Thymus (tissue), 11 donors: Measurements from ENCODE around the gene UBR4. TPM values are rescaled to one million over a fixed set of nuclear protein-coding genes. Genes with fewer than 3 reads are reported as not detected.

Experiments
- DNase-seq, 9 donors: peaks; one replicate each; pipeline ENCODE4 v3.0.0-alpha.2; 2013; ENCODE audit warnings: low spot score in 9 of 9, low read depth in 6 of 9, missing footprints in 1 of 9
- H3K27ac ChIP-seq, 2 donors: one replicate each; pipeline ENCODE4 v1.5.1; 2013; ENCODE audit warnings: control low read depth in 1 of 2, low read depth in 1 of 2, low read length in 1 of 2, mild to moderate bottlenecking in 1 of 2, moderate library complexity in 1 of 2
- H3K27me3 ChIP-seq, 2 donors: one replicate each; pipeline ENCODE4 v1.5.1; 2013; ENCODE audit warnings: low read length in 1 of 2; ENCODE audit not compliant: control insufficient read depth in 2 of 2, insufficient read depth in 1 of 2
- H3K36me3 ChIP-seq, 2 donors: one replicate each; pipeline ENCODE4 v1.5.1; 2013; ENCODE audit warnings: low read length in 1 of 2, mild to moderate bottlenecking in 1 of 2, moderate library complexity in 1 of 2; ENCODE audit not compliant: control insufficient read depth in 2 of 2, insufficient read depth in 2 of 2
- H3K4me1 ChIP-seq, 2 donors: one replicate each; pipeline ENCODE4 v1.5.1; 2013; ENCODE audit warnings: low read length in 2 of 2; ENCODE audit not compliant: control insufficient read depth in 2 of 2, insufficient read depth in 2 of 2
- H3K4me3 ChIP-seq, 2 donors: one replicate each; pipeline ENCODE4 v1.5.1; 2013; ENCODE audit warnings: low read length in 2 of 2, control low read depth in 1 of 2, mild to moderate bottlenecking in 1 of 2
- H3K9me3 ChIP-seq, 2 donors: one replicate each; pipeline ENCODE4 v1.5.1; 2013; ENCODE audit warnings: low read length in 1 of 2, mild to moderate bottlenecking in 1 of 2; ENCODE audit not compliant: control insufficient read depth in 2 of 2, insufficient read depth in 1 of 2
- WGBS: extraction: QIAGEN DNeasy Blood & Tissue Kit; methylation state at CpG from one replicate; pipeline ENCODE4 v1.1.7; 2013; 5-methylcytosine and 5-hydroxymethylcytosine counted together
- polyA plus RNA-seq: library from polyadenylated mRNA; stranded (reverse); fragments of 200-250 nt; gene quantifications from one replicate; pipeline ENCODE4 v1.2.3, GENCODE V29; 2013
- total RNA-seq: library from RNA; stranded (reverse); fragments of 120-200 nt; gene quantifications from one replicate; pipeline ENCODE4 v1.2.4, GENCODE V29; 2013
- donor health status: healthy.

UBR4 gene
- total and polyA plus RNA-seq, 2 donors: 38.3 to 165 TPM

GRCh38 chr1:19112891-19113696, 97.0 kb downstream of the UBR4 start:
- Histone ChIP-seq H3K27ac (no peak overlapping the region), H3K9me3 (no peaks in the 10 kb centered on the region), H3K4me1 (peaks cover 0 to 4% of the 10 kb centered on the region in 2 donors), H3K27me3 (no peaks in the 10 kb centered on the region), H3K4me3 (no peak overlapping the region), H3K36me3 (peaks cover 95 to 96% of the 10 kb centered on the region in 2 donors)
- WGBS: 97% methylated on average over 7 of the region's 7 CpGs
- DNase-seq: no peak

DNA sequence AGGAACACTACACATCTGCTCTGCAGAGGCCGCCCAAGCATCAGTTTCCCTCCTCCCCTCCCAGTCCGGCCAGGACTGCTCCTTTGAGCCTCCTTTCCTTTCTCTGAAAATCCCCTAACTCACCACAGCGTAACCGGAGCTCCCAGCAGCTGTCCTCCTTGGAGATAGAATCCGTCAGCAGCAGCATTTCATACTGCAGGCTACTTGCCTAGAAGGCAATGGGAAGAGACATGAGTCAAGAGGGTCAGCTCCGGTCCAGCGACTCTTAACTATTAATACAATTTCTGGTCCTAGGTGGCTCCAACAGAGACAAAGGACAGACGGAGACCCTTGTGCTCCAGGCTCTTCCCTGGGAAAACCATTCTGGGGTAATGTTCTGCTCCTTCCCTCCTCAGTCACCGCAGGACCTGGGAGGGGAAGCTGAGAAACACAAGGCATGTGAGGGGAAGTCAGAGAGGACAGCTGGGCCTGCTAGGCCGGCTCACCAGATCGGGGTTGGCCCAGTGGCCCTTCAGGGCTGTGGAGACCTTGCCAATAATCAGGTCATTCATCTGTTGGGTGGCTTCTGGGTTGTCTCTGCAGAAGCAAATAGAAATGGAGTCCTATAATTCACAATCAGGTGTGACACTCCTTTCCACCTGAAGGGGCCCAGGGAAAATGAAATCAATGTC, 99.7 kb downstream of the UBR4 start:
- H3K4me3 ChIP-seq: no peak overlapping the region
- H3K36me3 ChIP-seq: peaks cover 91 to 92% of the 10 kb centered on the region in 2 donors
- no peaks in the 10 kb centered on the region for H3K27me3 ChIP-seq
- DNase-seq: peak in 1 of 9 donors; percentile 15
- WGBS: 95% methylated on average over 11 of the region's 11 CpGs
- peak overlapping the region in 1 of 2 donors; percentile 30 for H3K27ac ChIP-seq
- H3K9me3 ChIP-seq: no peaks in the 10 kb centered on the region
- H3K4me1 ChIP-seq: peaks cover 0 to 4% of the 10 kb centered on the region in 2 donors

GRCh38 chr1:19109545-19109944, 100.5 kb downstream of the UBR4 start:
- Histone ChIP-seq H3K4me1 (peaks cover 0 to 4% of the 10 kb centered on the region in 2 donors), H3K27me3 (no peaks in the 10 kb centered on the region), H3K9me3 (no peaks in the 10 kb centered on the region), H3K27ac (no peak overlapping the region), H3K4me3 (no peak overlapping the region), H3K36me3 (peaks cover 91 to 92% of the 10 kb centered on the region in 2 donors)
- 98% methylated on average over 3 of the region's 3 CpGs for WGBS
- DNase-seq: no peak

- H3K27ac ChIP-seq: no peak overlapping the region
- no peaks in the 10 kb centered on the region for H3K4me1 ChIP-seq
- H3K9me3 ChIP-seq: no peaks in the 10 kb centered on the region
- no peak for DNase-seq
- peaks cover 88 to 95% of the 10 kb centered on the region in 2 donors for H3K36me3 ChIP-seq
- 98% methylated on average over 8 of the region's 8 CpGs for WGBS
- no peaks in the 10 kb centered on the region for H3K27me3 ChIP-seq
- no peak overlapping the region for H3K4me3 ChIP-seq
These were observed 108.8 kb downstream of the UBR4 start for GRCh38 chr1:19101244-19101643.

- 98% methylated on average over 5 of the region's 5 CpGs for WGBS
- Histone ChIP-seq H3K36me3 (peaks cover 89 to 95% of the 10 kb centered on the region in 2 donors), H3K27me3 (no peaks in the 10 kb centered on the region), H3K27ac (no peak overlapping the region), H3K4me1 (no peaks in the 10 kb centered on the region), H3K9me3 (no peaks in the 10 kb centered on the region), H3K4me3 (no peak overlapping the region)
- DNase-seq: no peak
These were observed 110.0 kb downstream of the UBR4 start for GRCh38 chr1:19100028-19100427.

DNA sequence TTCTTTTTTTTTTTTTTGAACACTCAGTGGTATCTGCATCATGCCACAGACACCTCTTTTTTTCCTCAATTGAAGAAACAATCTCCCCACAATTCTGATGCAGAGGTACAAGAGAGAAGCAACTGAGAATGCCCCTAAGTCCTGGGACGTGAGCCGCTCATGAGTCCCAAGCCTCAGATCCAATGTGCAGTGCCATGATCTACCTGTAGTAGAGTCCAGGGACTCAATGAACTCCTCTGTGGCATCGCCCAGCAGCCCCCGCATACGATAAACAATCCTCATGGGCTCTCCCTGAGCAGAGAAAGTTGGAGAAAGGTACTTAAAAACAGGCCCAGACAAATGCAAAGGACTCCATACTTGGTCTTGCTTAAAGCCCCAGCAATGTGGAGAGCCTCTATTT, 113.1 kb downstream of the UBR4 start:
- Histone ChIP-seq H3K9me3 (no peaks in the 10 kb centered on the region), H3K4me3 (no peak overlapping the region), H3K27me3 (no peaks in the 10 kb centered on the region), H3K36me3 (peaks cover 89 to 98% of the 10 kb centered on the region in 2 donors), H3K27ac (no peak overlapping the region), H3K4me1 (no peaks in the 10 kb centered on the region)
- no peak for DNase-seq
- WGBS: over 99% methylated on average over 5 of the region's 5 CpGs

DNA sequence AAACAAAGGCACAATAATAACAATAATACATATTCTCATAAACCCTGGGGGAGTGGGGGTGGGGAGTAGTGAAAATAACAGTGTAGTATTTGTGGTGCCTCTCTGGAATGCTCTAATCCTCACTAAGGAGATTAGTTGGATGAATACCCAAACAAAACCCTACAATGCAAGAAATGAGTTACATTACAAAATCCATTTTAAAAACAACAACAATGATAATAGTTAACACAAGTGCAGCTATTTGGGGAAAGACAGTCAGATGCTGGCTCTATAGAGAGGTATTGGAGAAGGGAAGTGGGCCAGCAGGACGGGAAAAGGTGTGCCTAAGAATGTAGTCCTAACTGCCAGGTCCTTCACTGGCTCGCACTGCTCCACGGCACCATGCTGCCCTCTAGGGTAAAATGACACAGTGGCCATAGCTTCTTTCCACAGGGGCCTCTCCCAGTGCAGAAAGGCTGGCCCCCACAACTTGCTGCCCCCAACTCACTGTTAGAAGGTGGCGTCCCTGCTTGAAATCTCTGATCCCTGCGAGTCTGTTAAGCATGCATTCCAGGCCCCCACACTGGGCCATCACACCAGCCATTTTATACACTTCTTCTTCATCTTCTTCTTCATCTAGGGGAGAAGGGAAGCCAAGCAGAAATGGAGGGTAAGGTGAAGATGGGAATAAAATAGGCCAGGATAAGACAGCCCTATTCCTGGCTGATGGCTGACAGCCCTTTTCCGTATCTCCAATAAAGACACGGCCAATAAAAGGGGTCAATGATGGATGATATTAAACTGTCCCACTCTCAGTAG, 113.8 kb downstream of the UBR4 start:
- WGBS: 93% methylated on average over 7 of the region's 7 CpGs
- Histone ChIP-seq H3K36me3 (peaks cover 89 to 98% of the 10 kb centered on the region in 2 donors), H3K9me3 (no peaks in the 10 kb centered on the region), H3K27me3 (no peaks in the 10 kb centered on the region), H3K4me1 (no peaks in the 10 kb centered on the region), H3K27ac (no peak overlapping the region), H3K4me3 (no peak overlapping the region)
- DNase-seq: peak in 2 of 9 donors; percentile 9 to 24

- no peak for DNase-seq
- WGBS: 92% methylated on average over 8 of the region's 8 CpGs
- H3K4me3 ChIP-seq: no peak overlapping the region
- H3K4me1 ChIP-seq: no peaks in the 10 kb centered on the region
- H3K27ac ChIP-seq: no peak overlapping the region
- H3K27me3 ChIP-seq: no peaks in the 10 kb centered on the region
- H3K9me3 ChIP-seq: no peaks in the 10 kb centered on the region
- H3K36me3 ChIP-seq: peaks cover 87 to 98% of the 10 kb centered on the region in 2 donors
These were observed 118.7 kb downstream of the UBR4 start for GRCh38 chr1:19091196-19091953.
